ENCODE measurements around the gene NFATC2. TPM values are rescaled to one million over a fixed set of nuclear protein-coding genes. Genes with fewer than 3 reads are reported as not detected.

Gene NFATC2
- total RNA-seq, 6 experiments from 2014 or later: 3.9 to 7.1 (median 4.7) TPM

- H3K4me3 ChIP-seq: no peak overlapping the region
- no peak for ATAC-seq
These were observed 173.0 kb downstream of the NFATC2 start for GRCh38 chr20:51369503-51369902.

GRCh38 chr20:51368461-51369211, 173.9 kb downstream of the NFATC2 start:
- intact Hi-C loops (cut with DNase I): no loop called here
- H3K4me3 ChIP-seq: no peak overlapping the region
- ATAC-seq: no peak
- H3K4me1 ChIP-seq: no peaks in the 10 kb centered on the region
- DNase-seq: no peak
- WGBS (ENCODE audit: insufficient coverage, low coverage, low lambda C conversion rate, missing lambda C conversion rate): 78% methylated on average over 8 of the region's 13 CpGs
- no peak for TF ChIP-seq POLR2A (IDR thresholded peaks at IDR 0.05)
- TF ChIP-seq CTCF (IDR thresholded peaks at IDR 0.05): no peak
- H3K27ac ChIP-seq: no peak overlapping the region
- no peaks in the 10 kb centered on the region for H3K36me3 ChIP-seq
- no peaks in the 10 kb centered on the region for H3K27me3 ChIP-seq
- H3K9me3 ChIP-seq: no peaks in the 10 kb centered on the region

More at GRCh38 chr20:51369503-51369902, 173.0 kb downstream of the NFATC2 start:
- intact Hi-C loops (cut with DNase I): no loop called here
- Histone ChIP-seq H3K4me1 (no peaks in the 10 kb centered on the region), H3K36me3 (no peaks in the 10 kb centered on the region), H3K27ac (no peak overlapping the region), H3K9me3 (no peaks in the 10 kb centered on the region), H3K27me3 (no peaks in the 10 kb centered on the region)
- DNase-seq: no peak
- 80% methylated on average over 1 of the region's 11 CpGs for WGBS (ENCODE audit: insufficient coverage, low coverage, low lambda C conversion rate, missing lambda C conversion rate)
- TF ChIP-seq CTCF (IDR thresholded peaks at IDR 0.05) (no peak), POLR2A (IDR thresholded peaks at IDR 0.05) (no peak)

- intact Hi-C loops (cut with DNase I): no loop called here
- no peak for TF ChIP-seq CTCF (IDR thresholded peaks at IDR 0.05)
- no peak for TF ChIP-seq POLR2A (IDR thresholded peaks at IDR 0.05)
- H3K27ac ChIP-seq: no peak overlapping the region
- no peaks in the 10 kb centered on the region for H3K4me1 ChIP-seq
- no peaks in the 10 kb centered on the region for H3K36me3 ChIP-seq
- no peaks in the 10 kb centered on the region for H3K27me3 ChIP-seq
- H3K4me3 ChIP-seq: no peak overlapping the region
- 70% methylated on average over 13 of the region's 16 CpGs for WGBS (ENCODE audit: insufficient coverage, low coverage, low lambda C conversion rate, missing lambda C conversion rate)
- DNase-seq: no peak
- peak in 2 of 4 donors; percentile 21 to 34 for ATAC-seq
- H3K9me3 ChIP-seq: no peaks in the 10 kb centered on the region
These were observed 176.2 kb downstream of the NFATC2 start for GRCh38 chr20:51366155-51366886.

- intact Hi-C loops (cut with DNase I): no loop called here
- no peak overlapping the region for H3K27ac ChIP-seq
- WGBS (ENCODE audit: insufficient coverage, low coverage, low lambda C conversion rate, missing lambda C conversion rate): 83% methylated on average over 1 of the region's 3 CpGs
These were observed 176.8 kb downstream of the NFATC2 start for GRCh38 chr20:51365670-51366069.

More at GRCh38 chr20:51365670-51366069, 176.8 kb downstream of the NFATC2 start:
- Histone ChIP-seq H3K4me3 (no peak overlapping the region), H3K4me1 (no peaks in the 10 kb centered on the region), H3K9me3 (no peaks in the 10 kb centered on the region), H3K36me3 (no peaks in the 10 kb centered on the region), H3K27me3 (no peaks in the 10 kb centered on the region)
- no peak for DNase-seq
- TF ChIP-seq CTCF (IDR thresholded peaks at IDR 0.05): no peak
- no peak for TF ChIP-seq POLR2A (IDR thresholded peaks at IDR 0.05)
- no peak for ATAC-seq
